ENCODE measurements around the gene ABHD16B. TPM values are rescaled to one million over a fixed set of nuclear protein-coding genes. Genes with fewer than 3 reads are reported as not detected.
A peak's percentile ranks its signal among the peaks of the same experiment; 100 is the strongest.

Gene ABHD16B
- total and polyA plus RNA-seq, 10 of the 15 experiments (the other 5 are each of a cell fraction or from before 2014, with no cell fraction given), result 0.13 TPM; not detected in 9

GRCh38 chr20:63895202-63895951 is 34.1 kb downstream of the ABHD16B start:
- DNase-seq (ENCODE audit: low read depth, low spot score) (no peak), ATAC-seq (no peak), FAIRE-seq (no peak)
- ChIA-PET SMC1A (ENCODE audit: uncharacterized antibody, unreplicated experiment) (interaction anchor here (1.0 to 2.0 kb wide), 4 partner anchors 12 to 253 kb away, joined by 3 to 8 read pairs (median 4); partner anchors contain the start of gene TPD52L2), POLR2A (interaction anchor here (0.9 to 1.2 kb wide), 3 partner anchors 9 to 253 kb away, joined by 3 to 5 read pairs (median 3); no protein-coding TSS in a partner anchor), RAD21 (ENCODE audit: unreplicated experiment) (interaction anchor here (0.5 to 1.4 kb wide), 6 partner anchors 23 to 358 kb away, joined by 3 to 4 read pairs (median 3); partner anchors contain the start of gene PTK6), CTCF (interaction anchor here (0.9 to 1.7 kb wide), 8 partner anchors 15 to 358 kb away, joined by 3 to 5 read pairs (median 3); partner anchors contain the start of genes PRPF6, PTK6 and UCKL1)
- Histone ChIP-seq H3K27me3 (replicated peaks in 1 of 2; ENCODE audit: control insufficient read depth in 2 of 2, insufficient read depth in 2 of 2, low read length in 1 of 2) (no peaks in the 10 kb centered on the region), H3K27ac (ENCODE audit: control insufficient read depth, insufficient read depth) (peak overlapping the region; percentile 84), H4K20me1 (ENCODE audit: control insufficient read depth, insufficient read depth) (peaks cover 5% of the 10 kb centered on the region; the same call in 1 of the 2 replicates), H3K4me1 (ENCODE audit: control insufficient read depth, insufficient read depth, low read length) (peaks cover 7% of the 10 kb centered on the region), H3K79me2 (ENCODE audit: control insufficient read depth, insufficient read depth, low read length) (peaks cover 49% of the 10 kb centered on the region), H3K9ac (ENCODE audit: control insufficient read depth, insufficient read depth, low read length) (peak overlapping the region; percentile 68), H3K9me3 (replicated peaks; ENCODE audit: control insufficient read depth, insufficient read depth, low read length) (no peaks in the 10 kb centered on the region), H3K4me2 (ENCODE audit: control insufficient read depth, insufficient read depth) (peak overlapping the region; percentile 97), H3K36me3 (ENCODE audit: control insufficient read depth in 2 of 2, insufficient read depth in 2 of 2, low read length in 1 of 2) (no peaks in the 10 kb centered on the region; a peak in 3 of 4 replicates), H2AFZ (ENCODE audit: control insufficient read depth, low read depth, low read length) (no peak overlapping the region), H3K4me3 (peak overlapping the region; percentile 86)
- in situ Hi-C loops (cut with MboI), result no loop called here
- 2% methylated on average over 18 of the region's 87 CpGs for WGBS (ENCODE audit: insufficient coverage, insufficient replicate concordance, low lambda C conversion rate, missing lambda C conversion rate)
- TF ChIP-seq NFXL1 (IDR thresholded peaks at IDR 0.05; ENCODE audit: borderline replicate concordance), result no peak
- no peak for TF ChIP-seq IKZF2 (IDR thresholded peaks at IDR 0.05)
- 0 out of 3 replicates have a peak, but pooled peaks of 1 of the 2 experiments have one; percentile 21 for TF ChIP-seq EGR1 (IDR thresholded peaks at IDR 0.05; ENCODE audit: borderline replicate concordance in 1 of 2, low read depth in 2 of 2, low read length in 2 of 2)
- intact Hi-C loops (cut with micrococcal nuclease; ENCODE audit: unreplicated experiment), result no loop called here
- no TSS peak for BruUV-seq (replicated peaks)

- under 1% methylated on average over 5 of the region's 5 CpGs for WGBS (ENCODE audit: insufficient coverage, insufficient replicate concordance, low lambda C conversion rate, missing lambda C conversion rate)
- FAIRE-seq, result no peak
- Histone ChIP-seq H4K20me1 (ENCODE audit: control insufficient read depth, insufficient read depth) (peaks cover 5% of the 10 kb centered on the region; the same call in 1 of the 2 replicates), H3K36me3 (ENCODE audit: control insufficient read depth in 2 of 2, insufficient read depth in 2 of 2, low read length in 1 of 2) (no peaks in the 10 kb centered on the region; a peak in 2 of 4 replicates), H3K4me3 (peak overlapping the region; percentile 86), H3K79me2 (ENCODE audit: control insufficient read depth, insufficient read depth, low read length) (peaks cover 54% of the 10 kb centered on the region), H3K4me2 (ENCODE audit: control insufficient read depth, insufficient read depth) (peak overlapping the region; percentile 97), H2AFZ (ENCODE audit: control insufficient read depth, low read depth, low read length) (no peak overlapping the region), H3K4me1 (ENCODE audit: control insufficient read depth, insufficient read depth, low read length) (peaks cover 7% of the 10 kb centered on the region), H3K9ac (ENCODE audit: control insufficient read depth, insufficient read depth, low read length) (peak overlapping the region; percentile 68), H3K27ac (ENCODE audit: control insufficient read depth, insufficient read depth) (peak overlapping the region; percentile 84), H3K9me3 (replicated peaks; ENCODE audit: control insufficient read depth, insufficient read depth, low read length) (no peaks in the 10 kb centered on the region), H3K27me3 (replicated peaks in 1 of 2; ENCODE audit: control insufficient read depth in 2 of 2, insufficient read depth in 2 of 2, low read length in 1 of 2) (no peaks in the 10 kb centered on the region)
- in situ Hi-C loops (cut with MboI), result no loop called here
- SMC1A ChIA-PET (ENCODE audit: uncharacterized antibody, unreplicated experiment), result interaction anchor here (0.7 to 2.0 kb wide), 4 partner anchors 11 to 254 kb away, joined by 3 to 8 read pairs (median 3); partner anchors contain the start of gene TPD52L2
- intact Hi-C loops (cut with micrococcal nuclease; ENCODE audit: unreplicated experiment), result loop anchor here (1.0 kb wide), 1 partner anchor 60 kb away; the partner anchor contains the start of gene UCKL1
- no TSS peak for BruUV-seq (replicated peaks)
- POLR2A ChIA-PET, result interaction anchor here (0.9 to 1.2 kb wide), 4 partner anchors 9 to 254 kb away, joined by 3 to 5 read pairs (median 3); no protein-coding TSS in a partner anchor
- DNase-seq (ENCODE audit: low read depth, low spot score), result no peak
- RAD21 ChIA-PET (ENCODE audit: unreplicated experiment), result interaction anchor here (0.5 to 1.5 kb wide), 8 partner anchors 22 to 359 kb away, joined by 3 to 4 read pairs (median 3); partner anchors contain the start of genes PTK6 and RTEL1
- CTCF ChIA-PET, result interaction anchor here (0.6 to 1.7 kb wide), 9 partner anchors 14 to 359 kb away, joined by 3 to 5 read pairs (median 3); partner anchors contain the start of genes PRPF6, PTK6 and UCKL1
- ATAC-seq, result no peak; the same call in 2 of the 3 replicates
- TF ChIP-seq MYB (IDR thresholded peaks at IDR 0.05; ENCODE audit: borderline replicate concordance, low read depth, low read length), result no peak
- 0 out of 2 replicates have a peak, but pooled peaks have one; percentile 31 for TF ChIP-seq NFIC (IDR thresholded peaks at IDR 0.05; ENCODE audit: low read depth, low read length)
- TF ChIP-seq NRF1 (conservative IDR thresholded peaks at IDR 0.05; ENCODE audit: low read depth, low read length), result no peak
- no peak for TF ChIP-seq EGR1 (IDR thresholded peaks at IDR 0.05; ENCODE audit: borderline replicate concordance in 1 of 2, low read depth in 2 of 2, low read length in 2 of 2)
- TF ChIP-seq MEF2B (IDR thresholded peaks at IDR 0.05; ENCODE audit: partially characterized antibody, poor library complexity, severe bottlenecking), result no peak
- TF ChIP-seq LARP7 (IDR thresholded peaks at IDR 0.05), result no peak
- no peak for TF ChIP-seq ATF2 (IDR thresholded peaks at IDR 0.05; ENCODE audit: low read length)
- peak; percentile 46; the same call in 1 of the 2 replicates for TF ChIP-seq BMI1 (IDR thresholded peaks at IDR 0.05; ENCODE audit: borderline replicate concordance)
- no peak for TF ChIP-seq MYC (IDR thresholded peaks at IDR 0.05; ENCODE audit: insufficient read depth, insufficient read length, insufficient replicate concordance, low read length, severe bottlenecking)
- no peak for TF ChIP-seq JUNB (IDR thresholded peaks at IDR 0.05)
- TF ChIP-seq RELA (IDR thresholded peaks at IDR 0.05; ENCODE audit: borderline replicate concordance, partially characterized antibody), result no peak
- 0 out of 2 replicates have a peak, but pooled peaks have one; percentile 28 for TF ChIP-seq PML (IDR thresholded peaks at IDR 0.05; ENCODE audit: low read length)
Observed at GRCh38 chr20:63895952-63896263, 34.6 kb downstream of the ABHD16B start.
